ENCODE data around the gene EXT2. TPM values are rescaled to one million over a fixed set of nuclear protein-coding genes. Genes with fewer than 3 reads are reported as not detected.

The EXT2 gene
- total RNA-seq, 1 donor from 2014 or later: 58.7 TPM

GRCh38 chr11:44189986-44190882 lies 94.8 kb downstream of the EXT2 start:
- DNase-seq (ENCODE audit: low spot score): no peak
- no peak for ATAC-seq
- intact Hi-C loops (cut with DNase I): no loop called here

- ATAC-seq (no peak), DNase-seq (ENCODE audit: low spot score) (no peak)
- intact Hi-C loops (cut with DNase I): no loop called here
Measured at GRCh38 chr11:44190883-44191230, 95.4 kb downstream of the EXT2 start.

GRCh38 chr11:44191322-44192016 lies 96.0 kb downstream of the EXT2 start:
- ATAC-seq: no peak
- no peak for DNase-seq (ENCODE audit: low spot score)
- intact Hi-C loops (cut with DNase I): no loop called here

- no peak for DNase-seq (ENCODE audit: low spot score)
- intact Hi-C loops (cut with DNase I): no loop called here
- ATAC-seq: no peak
Measured at GRCh38 chr11:44192017-44192385, 96.5 kb downstream of the EXT2 start.

GRCh38 chr11:44192462-44193100 lies 97.1 kb downstream of the EXT2 start:
- intact Hi-C loops (cut with DNase I): no loop called here
- no peak for ATAC-seq
- DNase-seq (ENCODE audit: low spot score): no peak

GRCh38 chr11:44193856-44194255 lies 98.4 kb downstream of the EXT2 start:
- intact Hi-C loops (cut with DNase I): no loop called here
- no peak for DNase-seq (ENCODE audit: low spot score)
- ATAC-seq: no peak

GRCh38 chr11:44198146-44198724 lies 102.8 kb downstream of the EXT2 start:
- no peak for DNase-seq (ENCODE audit: low spot score)
- intact Hi-C loops (cut with DNase I): no loop called here
- no peak for ATAC-seq

- intact Hi-C loops (cut with DNase I): no loop called here
- no peak for ATAC-seq
Measured at GRCh38 chr11:44199298-44199697, 103.8 kb downstream of the EXT2 start.

GRCh38 chr11:44199816-44200215 lies 104.3 kb downstream of the EXT2 start:
- no peak for DNase-seq (ENCODE audit: low spot score)
- ATAC-seq: no peak
- intact Hi-C loops (cut with DNase I): no loop called here

More at GRCh38 chr11:44199298-44199697, 103.8 kb downstream of the EXT2 start:
- no peak for DNase-seq (ENCODE audit: low spot score)

- intact Hi-C loops (cut with DNase I): no loop called here
- DNase-seq (ENCODE audit: low spot score) (no peak), ATAC-seq (no peak)
Measured at GRCh38 chr11:44203270-44204043, 108.0 kb downstream of the EXT2 start.

GRCh38 chr11:44205352-44205751 lies 109.9 kb downstream of the EXT2 start:
- ATAC-seq (no peak), DNase-seq (ENCODE audit: low spot score) (no peak)
- intact Hi-C loops (cut with DNase I): no loop called here

- DNase-seq (ENCODE audit: low spot score) (no peak), ATAC-seq (no peak)
- intact Hi-C loops (cut with DNase I): no loop called here
Measured at GRCh38 chr11:44205836-44206235, 110.4 kb downstream of the EXT2 start.

- ATAC-seq: no peak
- intact Hi-C loops (cut with DNase I): no loop called here
- no peak for DNase-seq (ENCODE audit: low spot score)
Measured at GRCh38 chr11:44207292-44207691, 111.8 kb downstream of the EXT2 start.

- ATAC-seq (no peak), DNase-seq (ENCODE audit: low spot score) (no peak)
- intact Hi-C loops (cut with DNase I): no loop called here
Measured at GRCh38 chr11:44208976-44209603, 113.6 kb downstream of the EXT2 start.

- DNase-seq (ENCODE audit: low spot score): no peak
- intact Hi-C loops (cut with DNase I): no loop called here
- ATAC-seq: no peak
Measured at GRCh38 chr11:44212128-44212527, 116.7 kb downstream of the EXT2 start.

- intact Hi-C loops (cut with DNase I): no loop called here
- DNase-seq (ENCODE audit: low spot score) (no peak), ATAC-seq (no peak)
Measured at GRCh38 chr11:44213148-44213547, 117.7 kb downstream of the EXT2 start.

GRCh38 chr11:44217432-44217831 lies 122.0 kb downstream of the EXT2 start:
- ATAC-seq (no peak), DNase-seq (ENCODE audit: low spot score) (no peak)
- intact Hi-C loops (cut with DNase I): no loop called here
